ENCODE data around the gene LSM6. TPM values are rescaled to one million over a fixed set of nuclear protein-coding genes. Genes with fewer than 3 reads are reported as not detected.

LSM6 gene
- total and polyA plus RNA-seq, 2 experiments from 2014 or later, result 70.4 to 238 TPM

DNA sequence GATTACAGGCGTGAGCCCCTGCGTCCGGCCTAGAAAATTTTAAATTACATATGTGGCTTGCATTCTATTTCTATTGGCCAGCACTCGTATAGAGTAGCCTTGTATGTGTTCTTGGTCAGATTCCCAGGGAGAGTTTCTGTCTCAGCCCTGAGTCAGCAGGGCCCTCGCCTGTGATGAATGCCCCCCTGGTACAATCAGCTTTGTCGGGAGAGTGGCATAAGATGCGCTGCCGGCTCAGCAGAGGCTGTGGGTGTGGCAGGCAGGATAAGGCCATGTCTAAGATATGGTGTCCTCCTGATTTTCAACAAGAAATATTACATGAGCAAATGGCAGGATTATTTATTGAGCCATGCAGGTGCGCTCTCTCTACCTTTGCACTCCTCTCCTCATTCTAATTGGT, 37.3 kb downstream of the LSM6 start:
- Histone ChIP-seq H3K4me3 (no peak overlapping the region), H3K27me3 (ENCODE audit: insufficient read depth) (no peaks in the 10 kb centered on the region), H4K20me1 (replicated peaks; ENCODE audit: insufficient read depth) (no peaks in the 10 kb centered on the region), H3K27ac (ENCODE audit: low read depth) (no peak overlapping the region), H2AFZ (no peak overlapping the region), H3K4me1 (ENCODE audit: insufficient read depth) (no peaks in the 10 kb centered on the region), H3K9me2 (ENCODE audit: insufficient read depth) (no peaks in the 10 kb centered on the region), H3K79me2 (replicated peaks; ENCODE audit: insufficient read depth) (no peaks in the 10 kb centered on the region), H3F3A (replicated peaks; ENCODE audit: low read depth) (no peaks in the 10 kb centered on the region), H3K4me2 (no peak overlapping the region), H3K36me3 (ENCODE audit: insufficient read depth) (no peaks in the 10 kb centered on the region)
- H3K27me3 Mint-ChIP-seq (ENCODE audit: insufficient read depth, low read depth, poor library complexity), result peaks cover 2% of the 10 kb centered on the region
- TF ChIP-seq ZNF114 (CRISPR knock-in tag; IDR thresholded peaks at IDR 0.05) (no peak), EZH2phosphoT487 (IDR thresholded peaks at IDR 0.05; ENCODE audit: unreplicated experiment) (no peak), JUNB (IDR thresholded peaks at IDR 0.05; ENCODE audit: unreplicated experiment) (no peak), NANOG (IDR thresholded peaks at IDR 0.05; ENCODE audit: borderline replicate concordance) (no peak), STAT1 (IDR thresholded peaks at IDR 0.05; ENCODE audit: unreplicated experiment) (no peak), CREB1 (CRISPR knock-in tag; IDR thresholded peaks at IDR 0.05; ENCODE audit: low read depth) (no peak), ZNF331 (CRISPR knock-in tag; IDR thresholded peaks at IDR 0.05; ENCODE audit: low read depth) (no peak), EZH2 (IDR thresholded peaks at IDR 0.05; ENCODE audit: low read depth, unreplicated experiment) (no peak)
- TF ChIP-seq, protein P1, sequence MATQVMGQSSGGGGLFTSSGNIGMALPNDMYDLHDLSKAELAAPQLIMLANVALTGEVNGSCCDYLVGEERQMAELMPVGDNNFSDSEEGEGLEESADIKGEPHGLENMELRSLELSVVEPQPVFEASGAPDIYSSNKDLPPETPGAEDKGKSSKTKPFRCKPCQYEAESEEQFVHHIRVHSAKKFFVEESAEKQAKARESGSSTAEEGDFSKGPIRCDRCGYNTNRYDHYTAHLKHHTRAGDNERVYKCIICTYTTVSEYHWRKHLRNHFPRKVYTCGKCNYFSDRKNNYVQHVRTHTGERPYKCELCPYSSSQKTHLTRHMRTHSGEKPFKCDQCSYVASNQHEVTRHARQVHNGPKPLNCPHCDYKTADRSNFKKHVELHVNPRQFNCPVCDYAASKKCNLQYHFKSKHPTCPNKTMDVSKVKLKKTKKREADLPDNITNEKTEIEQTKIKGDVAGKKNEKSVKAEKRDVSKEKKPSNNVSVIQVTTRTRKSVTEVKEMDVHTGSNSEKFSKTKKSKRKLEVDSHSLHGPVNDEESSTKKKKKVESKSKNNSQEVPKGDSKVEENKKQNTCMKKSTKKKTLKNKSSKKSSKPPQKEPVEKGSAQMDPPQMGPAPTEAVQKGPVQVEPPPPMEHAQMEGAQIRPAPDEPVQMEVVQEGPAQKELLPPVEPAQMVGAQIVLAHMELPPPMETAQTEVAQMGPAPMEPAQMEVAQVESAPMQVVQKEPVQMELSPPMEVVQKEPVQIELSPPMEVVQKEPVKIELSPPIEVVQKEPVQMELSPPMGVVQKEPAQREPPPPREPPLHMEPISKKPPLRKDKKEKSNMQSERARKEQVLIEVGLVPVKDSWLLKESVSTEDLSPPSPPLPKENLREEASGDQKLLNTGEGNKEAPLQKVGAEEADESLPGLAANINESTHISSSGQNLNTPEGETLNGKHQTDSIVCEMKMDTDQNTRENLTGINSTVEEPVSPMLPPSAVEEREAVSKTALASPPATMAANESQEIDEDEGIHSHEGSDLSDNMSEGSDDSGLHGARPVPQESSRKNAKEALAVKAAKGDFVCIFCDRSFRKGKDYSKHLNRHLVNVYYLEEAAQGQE (IDR thresholded peaks at IDR 0.05; ENCODE audit: unreplicated experiment), result no peak
- H3K36me3 Mint-ChIP-seq (ENCODE audit: low read depth), result no peaks in the 10 kb centered on the region
- ATAC-seq, result no peak
- H3K27ac Mint-ChIP-seq, result no peak overlapping the region
- no peak overlapping the region for H3K4me3 Mint-ChIP-seq
- DNase-seq (ENCODE audit: low spot score), result no peak
- H3K9me3 Mint-ChIP-seq, result no peaks in the 10 kb centered on the region
- 0 out of 3 replicates have a peak, but pooled peaks cover under 1% of the 10 kb centered on the region for H3K4me1 Mint-ChIP-seq

DNA sequence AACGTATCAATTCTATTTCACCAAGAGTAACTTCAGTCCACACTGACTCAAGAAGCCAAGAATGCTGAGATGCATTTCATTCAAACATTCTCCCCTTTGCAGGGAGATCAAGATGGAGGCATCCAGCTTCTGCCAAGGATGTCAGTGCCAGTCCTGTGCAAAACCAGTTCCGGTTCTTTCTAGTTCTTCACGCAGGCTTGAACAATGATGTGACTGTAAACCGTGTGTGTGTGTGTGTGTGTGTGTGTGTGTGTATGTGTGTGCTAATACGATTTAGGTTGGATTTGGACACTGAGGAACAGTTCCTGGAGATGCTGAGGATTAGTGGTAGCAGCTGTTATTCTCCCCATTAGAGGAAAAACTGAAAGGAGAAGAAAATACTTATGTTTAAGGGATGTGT, 38.7 kb downstream of the LSM6 start, which contains the start of gene REELD1:
TSS of gene REELD1 (plus strand) at position 301 of the 400 bp plus-strand sequence. CDS start 2,415 bp downstream, outside the sequence.
- Histone ChIP-seq H3K4me3 (no peak within 1 kb of the TSS), H3F3A (replicated peaks; ENCODE audit: low read depth) (no peaks in the 10 kb centered on the region), H4K20me1 (replicated peaks; ENCODE audit: insufficient read depth) (no peaks in the 10 kb centered on the region), H3K9me2 (ENCODE audit: insufficient read depth) (no peaks in the 10 kb centered on the region), H3K27me3 (ENCODE audit: insufficient read depth) (no peaks in the 10 kb centered on the region), H3K4me2 (no peak within 1 kb of the TSS), H3K36me3 (ENCODE audit: insufficient read depth) (no peaks in the 10 kb centered on the region), H3K79me2 (replicated peaks; ENCODE audit: insufficient read depth) (no peaks in the 10 kb centered on the region), H3K27ac (ENCODE audit: low read depth) (no peak within 1 kb of the TSS), H3K4me1 (ENCODE audit: insufficient read depth) (no peaks in the 10 kb centered on the region), H2AFZ (peak within 1 kb of the TSS; percentile 32; the same call in 1 of the 2 replicates)
- Mint-ChIP-seq H3K27me3 (ENCODE audit: insufficient read depth, low read depth, poor library complexity) (peaks cover 2% of the 10 kb centered on the region), H3K4me3 (no peak within 1 kb of the TSS), H3K27ac (no peak within 1 kb of the TSS), H3K9me3 (no peaks in the 10 kb centered on the region), H3K36me3 (ENCODE audit: low read depth) (no peaks in the 10 kb centered on the region), H3K4me1 (peaks cover 4% of the 10 kb centered on the region; the same call in 1 of the 3 replicates)
- no peak for DNase-seq (ENCODE audit: low spot score)
- TF ChIP-seq POLR2AphosphoS5 (IDR thresholded peaks at IDR 0.05; ENCODE audit: low read depth) (no peak), STAT1 (IDR thresholded peaks at IDR 0.05; ENCODE audit: unreplicated experiment) (no peak), ZNF331 (CRISPR knock-in tag; IDR thresholded peaks at IDR 0.05; ENCODE audit: low read depth) (no peak), CREB1 (CRISPR knock-in tag; IDR thresholded peaks at IDR 0.05; ENCODE audit: low read depth) (no peak), EZH2 (IDR thresholded peaks at IDR 0.05; ENCODE audit: low read depth, unreplicated experiment) (no peak)
- TF ChIP-seq, protein P2, sequence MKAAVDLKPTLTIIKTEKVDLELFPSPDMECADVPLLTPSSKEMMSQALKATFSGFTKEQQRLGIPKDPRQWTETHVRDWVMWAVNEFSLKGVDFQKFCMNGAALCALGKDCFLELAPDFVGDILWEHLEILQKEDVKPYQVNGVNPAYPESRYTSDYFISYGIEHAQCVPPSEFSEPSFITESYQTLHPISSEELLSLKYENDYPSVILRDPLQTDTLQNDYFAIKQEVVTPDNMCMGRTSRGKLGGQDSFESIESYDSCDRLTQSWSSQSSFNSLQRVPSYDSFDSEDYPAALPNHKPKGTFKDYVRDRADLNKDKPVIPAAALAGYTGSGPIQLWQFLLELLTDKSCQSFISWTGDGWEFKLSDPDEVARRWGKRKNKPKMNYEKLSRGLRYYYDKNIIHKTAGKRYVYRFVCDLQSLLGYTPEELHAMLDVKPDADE (IDR thresholded peaks at IDR 0.05), result no peak
- TF ChIP-seq, protein P3, sequence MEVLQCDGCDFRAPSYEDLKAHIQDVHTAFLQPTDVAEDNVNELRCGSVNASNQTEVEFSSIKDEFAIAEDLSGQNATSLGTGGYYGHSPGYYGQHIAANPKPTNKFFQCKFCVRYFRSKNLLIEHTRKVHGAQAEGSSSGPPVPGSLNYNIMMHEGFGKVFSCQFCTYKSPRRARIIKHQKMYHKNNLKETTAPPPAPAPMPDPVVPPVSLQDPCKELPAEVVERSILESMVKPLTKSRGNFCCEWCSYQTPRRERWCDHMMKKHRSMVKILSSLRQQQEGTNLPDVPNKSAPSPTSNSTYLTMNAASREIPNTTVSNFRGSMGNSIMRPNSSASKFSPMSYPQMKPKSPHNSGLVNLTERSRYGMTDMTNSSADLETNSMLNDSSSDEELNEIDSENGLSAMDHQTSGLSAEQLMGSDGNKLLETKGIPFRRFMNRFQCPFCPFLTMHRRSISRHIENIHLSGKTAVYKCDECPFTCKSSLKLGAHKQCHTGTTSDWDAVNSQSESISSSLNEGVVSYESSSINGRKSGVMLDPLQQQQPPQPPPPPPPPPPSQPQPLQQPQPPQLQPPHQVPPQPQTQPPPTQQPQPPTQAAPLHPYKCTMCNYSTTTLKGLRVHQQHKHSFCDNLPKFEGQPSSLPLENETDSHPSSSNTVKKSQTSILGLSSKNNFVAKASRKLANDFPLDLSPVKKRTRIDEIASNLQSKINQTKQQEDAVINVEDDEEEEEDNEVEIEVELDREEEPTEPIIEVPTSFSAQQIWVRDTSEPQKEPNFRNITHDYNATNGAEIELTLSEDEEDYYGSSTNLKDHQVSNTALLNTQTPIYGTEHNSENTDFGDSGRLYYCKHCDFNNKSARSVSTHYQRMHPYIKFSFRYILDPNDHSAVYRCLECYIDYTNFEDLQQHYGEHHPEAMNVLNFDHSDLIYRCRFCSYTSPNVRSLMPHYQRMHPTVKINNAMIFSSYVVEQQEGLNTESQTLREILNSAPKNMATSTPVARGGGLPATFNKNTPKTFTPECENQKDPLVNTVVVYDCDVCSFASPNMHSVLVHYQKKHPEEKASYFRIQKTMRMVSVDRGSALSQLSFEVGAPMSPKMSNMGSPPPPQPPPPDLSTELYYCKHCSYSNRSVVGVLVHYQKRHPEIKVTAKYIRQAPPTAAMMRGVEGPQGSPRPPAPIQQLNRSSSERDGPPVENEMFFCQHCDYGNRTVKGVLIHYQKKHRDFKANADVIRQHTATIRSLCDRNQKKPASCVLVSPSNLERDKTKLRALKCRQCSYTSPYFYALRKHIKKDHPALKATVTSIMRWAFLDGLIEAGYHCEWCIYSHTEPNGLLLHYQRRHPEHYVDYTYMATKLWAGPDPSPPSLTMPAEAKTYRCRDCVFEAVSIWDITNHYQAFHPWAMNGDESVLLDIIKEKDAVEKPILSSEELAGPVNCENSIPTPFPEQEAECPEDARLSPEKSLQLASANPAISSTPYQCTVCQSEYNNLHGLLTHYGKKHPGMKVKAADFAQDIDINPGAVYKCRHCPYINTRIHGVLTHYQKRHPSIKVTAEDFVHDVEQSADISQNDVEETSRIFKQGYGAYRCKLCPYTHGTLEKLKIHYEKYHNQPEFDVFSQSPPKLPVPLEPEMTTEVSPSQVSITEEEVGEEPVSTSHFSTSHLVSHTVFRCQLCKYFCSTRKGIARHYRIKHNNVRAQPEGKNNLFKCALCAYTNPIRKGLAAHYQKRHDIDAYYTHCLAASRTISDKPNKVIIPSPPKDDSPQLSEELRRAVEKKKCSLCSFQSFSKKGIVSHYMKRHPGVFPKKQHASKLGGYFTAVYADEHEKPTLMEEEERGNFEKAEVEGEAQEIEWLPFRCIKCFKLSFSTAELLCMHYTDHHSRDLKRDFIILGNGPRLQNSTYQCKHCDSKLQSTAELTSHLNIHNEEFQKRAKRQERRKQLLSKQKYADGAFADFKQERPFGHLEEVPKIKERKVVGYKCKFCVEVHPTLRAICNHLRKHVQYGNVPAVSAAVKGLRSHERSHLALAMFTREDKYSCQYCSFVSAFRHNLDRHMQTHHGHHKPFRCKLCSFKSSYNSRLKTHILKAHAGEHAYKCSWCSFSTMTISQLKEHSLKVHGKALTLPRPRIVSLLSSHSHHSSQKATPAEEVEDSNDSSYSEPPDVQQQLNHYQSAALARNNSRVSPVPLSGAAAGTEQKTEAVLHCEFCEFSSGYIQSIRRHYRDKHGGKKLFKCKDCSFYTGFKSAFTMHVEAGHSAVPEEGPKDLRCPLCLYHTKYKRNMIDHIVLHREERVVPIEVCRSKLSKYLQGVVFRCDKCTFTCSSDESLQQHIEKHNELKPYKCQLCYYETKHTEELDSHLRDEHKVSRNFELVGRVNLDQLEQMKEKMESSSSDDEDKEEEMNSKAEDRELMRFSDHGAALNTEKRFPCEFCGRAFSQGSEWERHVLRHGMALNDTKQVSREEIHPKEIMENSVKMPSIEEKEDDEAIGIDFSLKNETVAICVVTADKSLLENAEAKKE (CRISPR knock-in tag; IDR thresholded peaks at IDR 0.05), result no peak
- ATAC-seq, result no peak

Data from GM23338 (cell line).